Measurements from ENCODE around the gene RAB31. TPM values are rescaled to one million over a fixed set of nuclear protein-coding genes. Genes with fewer than 3 reads are reported as not detected.

The RAB31 gene
- total RNA-seq, 1 donor from 2014 or later: 18.9 TPM

GRCh38 chr18:9753846-9754245 lies 45.7 kb downstream of the RAB31 start:
- no peak overlapping the region for H3K27ac Mint-ChIP-seq (ENCODE audit: unreplicated experiment)
- H3K27me3 Mint-ChIP-seq (ENCODE audit: low read depth): no peaks in the 10 kb centered on the region
- TF ChIP-seq CTCF (conservative IDR thresholded peaks at IDR 0.05): no peak
- DNase-seq (ENCODE audit: low read depth, low spot score): no peak
- H3K4me3 Mint-ChIP-seq: no peak overlapping the region
- no peaks in the 10 kb centered on the region for H3K36me3 Mint-ChIP-seq (ENCODE audit: low read depth)
- peaks cover 55% of the 10 kb centered on the region for H3K4me1 Mint-ChIP-seq
- H3K9me3 Mint-ChIP-seq: peaks cover 3% of the 10 kb centered on the region

- Mint-ChIP-seq H3K4me1 (peaks cover 50% of the 10 kb centered on the region), H3K9me3 (peaks cover 4% of the 10 kb centered on the region), H3K27me3 (ENCODE audit: low read depth) (no peaks in the 10 kb centered on the region), H3K36me3 (ENCODE audit: low read depth) (no peaks in the 10 kb centered on the region), H3K4me3 (no peak overlapping the region), H3K27ac (ENCODE audit: unreplicated experiment) (no peak overlapping the region)
- no peak for TF ChIP-seq CTCF (conservative IDR thresholded peaks at IDR 0.05)
- no peak for DNase-seq (ENCODE audit: low read depth, low spot score)
Measured at GRCh38 chr18:9755110-9755509, 47.0 kb downstream of the RAB31 start.

GRCh38 chr18:9755615-9756014 lies 47.5 kb downstream of the RAB31 start:
- Mint-ChIP-seq H3K27me3 (ENCODE audit: low read depth) (no peaks in the 10 kb centered on the region), H3K36me3 (ENCODE audit: low read depth) (no peaks in the 10 kb centered on the region), H3K9me3 (peaks cover 4% of the 10 kb centered on the region), H3K4me1 (peaks cover 46% of the 10 kb centered on the region), H3K4me3 (no peak overlapping the region), H3K27ac (ENCODE audit: unreplicated experiment) (peak overlapping the region; percentile 77)
- no peak for DNase-seq (ENCODE audit: low read depth, low spot score)
- no peak for TF ChIP-seq CTCF (conservative IDR thresholded peaks at IDR 0.05)

- Mint-ChIP-seq H3K27ac (ENCODE audit: unreplicated experiment) (no peak overlapping the region), H3K36me3 (ENCODE audit: low read depth) (no peaks in the 10 kb centered on the region), H3K27me3 (ENCODE audit: low read depth) (no peaks in the 10 kb centered on the region), H3K4me3 (no peak overlapping the region), H3K9me3 (peaks cover 4% of the 10 kb centered on the region), H3K4me1 (peaks cover 46% of the 10 kb centered on the region)
- no peak for TF ChIP-seq CTCF (conservative IDR thresholded peaks at IDR 0.05)
- no peak for DNase-seq (ENCODE audit: low read depth, low spot score)
Measured at GRCh38 chr18:9756271-9756932, 48.3 kb downstream of the RAB31 start.

GRCh38 chr18:9756933-9757470 lies 48.9 kb downstream of the RAB31 start:
- Mint-ChIP-seq H3K27ac (ENCODE audit: unreplicated experiment) (no peak overlapping the region), H3K36me3 (ENCODE audit: low read depth) (no peaks in the 10 kb centered on the region), H3K9me3 (peaks cover 4% of the 10 kb centered on the region), H3K27me3 (ENCODE audit: low read depth) (no peaks in the 10 kb centered on the region), H3K4me3 (no peak overlapping the region), H3K4me1 (peaks cover 46% of the 10 kb centered on the region)
- no peak for TF ChIP-seq CTCF (conservative IDR thresholded peaks at IDR 0.05)
- no peak for DNase-seq (ENCODE audit: low read depth, low spot score)

All from neural crest cell (in vitro differentiated cells).